GM12878 (cell line): ENCODE results near the gene SRD5A1. TPM values are rescaled to one million over a fixed set of nuclear protein-coding genes. Genes with fewer than 3 reads are reported as not detected.

Experiments used
- ATAC-seq: fragments of 200-7000 bp; cut with Tn5 transposase; 3 replicates; pipeline ENCODE4 v1.9.1; 2020; ENCODE audit warnings: mild to moderate bottlenecking, moderate library complexity
- BruUV-seq: library from RNA; stranded (reverse); fragments of 400-500 nt; replicated peaks from 2 replicates; lab custom pipeline; 2021; lab: Mats Ljungman, UMichigan
- CTCF ChIA-PET: fragments of 300-600 bp; sonication (Branson Sonifier 250); formaldehyde crosslinking; extraction: SDS; loops from one replicate; lab custom pipeline; 2021; ENCODE audit warnings: inconsistent platforms; lab: Yijun Ruan, JAX
- POLR2A ChIA-PET: fragments of 350-600 bp; formaldehyde crosslinking; extraction: SDS; loops from one replicate; lab custom pipeline; 2021; ENCODE audit warnings: inconsistent platforms; lab: Charles Lee
- RAD21 ChIA-PET: fragments of 300-600 bp; sonication (Branson Sonifier 250); formaldehyde crosslinking; loops from one replicate; lab custom pipeline; 2023; ENCODE audit warnings: antibody characterized with exemption; ENCODE audit not compliant: unreplicated experiment; lab: Charles Lee
- SMC1A ChIA-PET: fragments of 300-600 bp; sonication (Branson Sonifier 250); formaldehyde crosslinking; loops from one replicate; lab custom pipeline; 2023; ENCODE audit not compliant: unreplicated experiment, uncharacterized antibody; lab: Charles Lee
- DNase-seq: peaks from one replicate; pipeline ENCODE4 v3.0.0-alpha.2; 2011; ENCODE audit warnings: low read depth, low spot score
- FAIRE-seq: peaks from 3 replicates; lab custom pipeline; 2011; peaks lifted over from hg19 to GRCh38; lab: Jason Lieb, UNC
- H2AFZ ChIP-seq: 2 replicates; pipeline ENCODE4 v1.6.0; 2011; ENCODE audit warnings: low read depth, low read length, control low read depth; ENCODE audit not compliant: control insufficient read depth
- H3K27ac ChIP-seq: 2 replicates; pipeline ENCODE4 v1.5.1; 2011; ENCODE audit warnings: control low read depth; ENCODE audit not compliant: control insufficient read depth, insufficient read depth
- H3K27me3 ChIP-seq, 2 experiments: replicated peaks in 1 of 2; 2 replicates each; pipeline versions ENCODE4 v1.6.0 to v1.6.1; 2011; ENCODE audit warnings: low read length in 1 of 2; ENCODE audit not compliant: control insufficient read depth in 2 of 2, insufficient read depth in 2 of 2
- H3K36me3 ChIP-seq, 2 experiments: 2 replicates each; pipeline ENCODE4 v1.5.1; 2011; ENCODE audit warnings: low read length in 1 of 2; ENCODE audit not compliant: control insufficient read depth in 2 of 2, insufficient read depth in 2 of 2
- H3K4me1 ChIP-seq: 2 replicates; pipeline ENCODE4 v1.6.1; 2011; ENCODE audit warnings: mild to moderate bottlenecking, low read length, moderate library complexity, mixed read lengths; ENCODE audit not compliant: control insufficient read depth, insufficient read depth
- H3K4me2 ChIP-seq: 2 replicates; pipeline ENCODE4 v1.6.0; 2011; ENCODE audit warnings: control low read depth; ENCODE audit not compliant: control insufficient read depth, insufficient read depth
- H3K4me3 ChIP-seq: fragments of 200-600 bp; sonication (generic); 2 replicates; pipeline ENCODE4 v1.5.1; 2016
- H3K79me2 ChIP-seq: 2 replicates; pipeline ENCODE4 v1.6.0; 2011; ENCODE audit warnings: low read length; ENCODE audit not compliant: control insufficient read depth, insufficient read depth
- H3K9ac ChIP-seq: 2 replicates; pipeline ENCODE4 v1.8.0; 2011; ENCODE audit warnings: low read length, control low read depth, mixed read lengths; ENCODE audit not compliant: control insufficient read depth, insufficient read depth
- H3K9me3 ChIP-seq: replicated peaks from 3 replicates; pipeline ENCODE4 v1.5.1; 2011; ENCODE audit warnings: mild to moderate bottlenecking, low read length; ENCODE audit not compliant: control insufficient read depth, insufficient read depth
- H4K20me1 ChIP-seq: 2 replicates; pipeline ENCODE4 v1.6.0; 2011; ENCODE audit not compliant: control insufficient read depth, insufficient read depth
- BCLAF1 ChIP-seq: fragments of 450-650 bp; IDR thresholded peaks from 2 replicates; pipeline ENCODE4 v1.6.1; 2017; ENCODE audit warnings: antibody characterized with exemption, mild to moderate bottlenecking, moderate library complexity
- BHLHE40 ChIP-seq, 2 experiments: fragments of 450-650 bp in 1 of 2; IDR thresholded peaks; 2 replicates each; pipeline ENCODE4 v1.6.1; 2011 to 2017; ENCODE audit warnings: low read depth in 2 of 2, borderline replicate concordance in 1 of 2, improper control_type of control experiment in 1 of 2, low read length in 1 of 2, mild to moderate bottlenecking in 1 of 2
- BMI1 ChIP-seq: fragments of 450-650 bp; IDR thresholded peaks from 2 replicates; pipeline ENCODE4 v1.6.1; 2016; ENCODE audit warnings: mild to moderate bottlenecking, moderate library complexity, borderline replicate concordance
- ETV6 ChIP-seq, 2 experiments: fragments of 450-650 bp in 1 of 2; IDR thresholded peaks in 1 of 2; conservative IDR thresholded peaks in 1 of 2; 2 replicates each; pipeline ENCODE4 v1.6.1; 2014; ENCODE audit warnings: antibody characterized with exemption in 1 of 2, borderline replicate concordance in 1 of 2, low read depth in 1 of 2, mild to moderate bottlenecking in 1 of 2, moderate library complexity in 1 of 2
- HCFC1 ChIP-seq: fragments of 150-350 bp; IDR thresholded peaks from 2 replicates; pipeline ENCODE4 v1.6.1; 2014; ENCODE audit warnings: low read length
- HDGF ChIP-seq: fragments of 450-650 bp; IDR thresholded peaks from 2 replicates; pipeline ENCODE4 v1.6.1; 2016; ENCODE audit warnings: antibody characterized with exemption
- IRF4 ChIP-seq: IDR thresholded peaks from 2 replicates; pipeline ENCODE4 v1.6.1; 2011; ENCODE audit warnings: low read depth, low read length
- PKNOX1 ChIP-seq: fragments of 450-650 bp; IDR thresholded peaks from 2 replicates; pipeline ENCODE4 v1.6.1; 2016; ENCODE audit warnings: mild to moderate bottlenecking
- POLR2AphosphoS2 ChIP-seq: IDR thresholded peaks from 2 replicates; pipeline ENCODE4 v1.6.1; 2011; ENCODE audit warnings: low read depth, mild to moderate bottlenecking, low read length, improper control_type of control experiment, moderate library complexity
- SMAD5 ChIP-seq: IDR thresholded peaks from 2 replicates; pipeline ENCODE4 v1.6.1; 2016; ENCODE audit warnings: antibody characterized with exemption, low read depth
- STAT1 ChIP-seq: fragments of 450-650 bp; conservative IDR thresholded peaks from 2 replicates; pipeline ENCODE4 v1.6.1; 2014; ENCODE audit warnings: antibody characterized with exemption, mild to moderate bottlenecking
- SUPT20H ChIP-seq: IDR thresholded peaks from 2 replicates; pipeline ENCODE4 v1.6.1; 2011; ENCODE audit warnings: low read depth, mild to moderate bottlenecking, low read length, moderate library complexity, borderline replicate concordance; ENCODE audit not compliant: control insufficient read depth
- YBX1 ChIP-seq: fragments of 450-650 bp; IDR thresholded peaks from 2 replicates; pipeline ENCODE4 v1.6.1; 2016; ENCODE audit warnings: antibody characterized with exemption
- ZNF207 ChIP-seq: fragments of 450-650 bp; IDR thresholded peaks from 2 replicates; pipeline ENCODE4 v1.6.1; 2014; ENCODE audit warnings: antibody characterized with exemption, mild to moderate bottlenecking, borderline replicate concordance
- ZNF217 ChIP-seq: fragments of 450-650 bp; IDR thresholded peaks from 2 replicates; pipeline ENCODE4 v1.6.1; 2017; ENCODE audit warnings: antibody characterized with exemption, mild to moderate bottlenecking
- WGBS: methylation state at CpG from one replicate; pipeline ENCODE4 v1.1.6; 2016; ENCODE audit warnings: low lambda C conversion rate; ENCODE audit not compliant: insufficient replicate concordance, insufficient coverage; ENCODE audit errors: missing lambda C conversion rate; 5-methylcytosine and 5-hydroxymethylcytosine counted together
- in situ Hi-C: fragments of 300-500 bp; cut with MboI; formaldehyde crosslinking; loops from 9 replicates; pipeline ENCODE4 v1.14.3; 2018; ENCODE audit warnings: mixed read lengths
- intact Hi-C: fragments of 100-400 bp; cut with micrococcal nuclease; formaldehyde crosslinking; loops from one replicate; pipeline ENCODE4 v1.14.2; 2022; ENCODE audit not compliant: unreplicated experiment
- polyA plus RNA-seq, 11 experiments: library from polyadenylated mRNA; depleted of rRNA in 4 of 11; unstranded in 6 of 11; stranded (reverse) in 5 of 11; fragments of >200 nt; fragmentation: Nextera tagmentation in 4 of 11; fragmentation: Illumina TruSeq in 1 of 11; extraction: Ambion mirVana in 4 of 11; extraction: Trizol in 1 of 11; gene quantifications; 1 replicate in 1 of 11; 2 replicates in 10 of 11; pipeline versions ENCODE4 v1.2.1 to v1.2.3, GENCODE V29; 2011 to 2016; ENCODE audit warnings: inconsistent platforms in 2 of 11, missing spikeins in 2 of 11, low read depth in 1 of 11
- total RNA-seq, 4 experiments: library from RNA; depleted of rRNA in 3 of 4; stranded (reverse); fragments of >200 nt in 3 of 4; fragmentation: Illumina TruSeq in 1 of 4; extraction: Trizol in 1 of 4; gene quantifications; 2 replicates each; pipeline versions ENCODE4 v1.2.1 to v1.2.3, GENCODE V29; 2013 to 2021
- TF ChIP-seq, protein P1 (sequence below): fragments of 450-650 bp; formaldehyde crosslinking; IDR thresholded peaks from 2 replicates; pipeline ENCODE4 v1.5.0; 2022; ENCODE audit warnings: mild to moderate bottlenecking, missing genetic modification characterization

SRD5A1 gene
- total and polyA plus RNA-seq, 10 of the 15 experiments (the other 5 are each of a cell fraction or from before 2014, with no cell fraction given) = 0.76 to 20.1 (median 12.3) TPM

DNA sequence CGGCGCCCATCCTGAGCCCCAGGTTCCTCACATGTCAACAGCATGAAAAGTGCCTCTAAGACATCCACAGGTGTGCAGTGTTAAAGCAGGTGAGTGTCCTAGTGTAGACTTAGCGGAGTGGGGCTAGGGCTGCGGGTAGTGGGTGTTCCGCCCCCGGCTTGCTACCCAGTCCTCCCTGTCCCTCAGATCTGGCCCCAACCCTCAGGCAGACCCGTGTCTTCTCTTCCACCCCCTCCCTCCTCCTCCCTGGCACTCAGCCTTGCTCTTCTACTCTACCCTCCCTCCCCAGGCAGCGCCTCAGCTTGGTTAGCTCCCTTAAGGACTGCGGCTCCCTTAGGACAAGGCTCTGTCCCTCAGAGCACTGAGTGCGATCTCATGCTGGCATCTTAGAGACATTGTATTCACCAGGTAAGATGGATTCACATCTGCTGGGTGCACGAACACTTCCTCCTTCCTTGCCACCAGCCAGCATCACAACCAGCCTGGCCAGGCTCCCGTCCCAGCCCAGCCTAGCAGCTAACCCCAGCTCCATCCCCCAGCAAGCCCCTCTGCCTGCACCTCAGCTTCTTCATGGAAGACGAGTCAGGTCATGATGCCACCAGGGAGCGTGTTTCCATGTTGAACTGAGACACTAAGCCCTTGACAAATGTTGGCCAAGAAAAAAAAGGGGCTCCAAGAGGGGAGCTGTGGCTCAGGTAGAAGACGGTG lies 47.1 kb upstream of the SRD5A1 start:
- no peaks in the 10 kb centered on the region for H3K4me1 ChIP-seq
- FAIRE-seq = no peak
- ChIA-PET RAD21 (interaction anchor here (1.1 kb wide), 1 partner anchor 159 kb away, joined by 3 read pairs; no protein-coding TSS in a partner anchor), POLR2A (interaction anchor here (0.7 kb wide), 1 partner anchor 362 kb away, joined by 3 read pairs; no protein-coding TSS in a partner anchor), SMC1A (interaction anchor here (0.7 to 1.1 kb wide), 2 partner anchors 137 to 479 kb away, joined by 3 read pairs; partner anchors contain the start of gene UBE2QL1), CTCF (interaction anchor here (0.8 to 1.4 kb wide), 2 partner anchors 9 to 159 kb away, joined by 3 to 5 read pairs; no protein-coding TSS in a partner anchor)
- no TSS peak for BruUV-seq
- H3K36me3 ChIP-seq = no peaks in the 10 kb centered on the region
- no peak overlapping the region for H2AFZ ChIP-seq
- intact Hi-C loops = loop anchor here (10.0 kb wide), 1 partner anchor 249 kb away; no protein-coding TSS in a partner anchor
- no peak overlapping the region for H3K4me2 ChIP-seq
- H3K79me2 ChIP-seq = no peaks in the 10 kb centered on the region
- no peak overlapping the region for H3K9ac ChIP-seq
- no peaks in the 10 kb centered on the region for H3K9me3 ChIP-seq
- H4K20me1 ChIP-seq = no peaks in the 10 kb centered on the region
- WGBS = 68% methylated on average over 14 of the region's 15 CpGs
- DNase-seq = no peak
- H3K27me3 ChIP-seq = peaks cover under 1 to 4% of the 10 kb centered on the region in 2 experiments; a peak in 2 of 4 replicates
- in situ Hi-C loops = loop anchor here (25.0 kb wide), 1 partner anchor 1099 kb away; no protein-coding TSS in a partner anchor
- ATAC-seq = no peak
- no peak overlapping the region for H3K4me3 ChIP-seq
- H3K27ac ChIP-seq = no peak overlapping the region
- no peak for TF ChIP-seq HDGF
- TF ChIP-seq YBX1 = no peak
- no peak for TF ChIP-seq BCLAF1
- no peak for TF ChIP-seq SMAD5
- TF ChIP-seq STAT1 = no peak
- no peak for TF ChIP-seq BMI1
- TF ChIP-seq HCFC1 = no peak
- TF ChIP-seq, protein P1, sequence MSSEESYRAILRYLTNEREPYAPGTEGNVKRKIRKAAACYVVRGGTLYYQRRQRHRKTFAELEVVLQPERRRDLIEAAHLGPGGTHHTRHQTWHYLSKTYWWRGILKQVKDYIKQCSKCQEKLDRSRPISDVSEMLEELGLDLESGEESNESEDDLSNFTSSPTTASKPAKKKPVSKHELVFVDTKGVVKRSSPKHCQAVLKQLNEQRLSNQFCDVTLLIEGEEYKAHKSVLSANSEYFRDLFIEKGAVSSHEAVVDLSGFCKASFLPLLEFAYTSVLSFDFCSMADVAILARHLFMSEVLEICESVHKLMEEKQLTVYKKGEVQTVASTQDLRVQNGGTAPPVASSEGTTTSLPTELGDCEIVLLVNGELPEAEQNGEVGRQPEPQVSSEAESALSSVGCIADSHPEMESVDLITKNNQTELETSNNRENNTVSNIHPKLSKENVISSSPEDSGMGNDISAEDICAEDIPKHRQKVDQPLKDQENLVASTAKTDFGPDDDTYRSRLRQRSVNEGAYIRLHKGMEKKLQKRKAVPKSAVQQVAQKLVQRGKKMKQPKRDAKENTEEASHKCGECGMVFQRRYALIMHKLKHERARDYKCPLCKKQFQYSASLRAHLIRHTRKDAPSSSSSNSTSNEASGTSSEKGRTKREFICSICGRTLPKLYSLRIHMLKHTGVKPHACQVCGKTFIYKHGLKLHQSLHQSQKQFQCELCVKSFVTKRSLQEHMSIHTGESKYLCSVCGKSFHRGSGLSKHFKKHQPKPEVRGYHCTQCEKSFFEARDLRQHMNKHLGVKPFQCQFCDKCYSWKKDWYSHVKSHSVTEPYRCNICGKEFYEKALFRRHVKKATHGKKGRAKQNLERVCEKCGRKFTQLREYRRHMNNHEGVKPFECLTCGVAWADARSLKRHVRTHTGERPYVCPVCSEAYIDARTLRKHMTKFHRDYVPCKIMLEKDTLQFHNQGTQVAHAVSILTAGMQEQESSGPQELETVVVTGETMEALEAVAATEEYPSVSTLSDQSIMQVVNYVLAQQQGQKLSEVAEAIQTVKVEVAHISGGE = no peak
- TF ChIP-seq ETV6 (conservative IDR thresholded peaks at IDR 0.05 in 1 of 2, IDR thresholded peaks at IDR 0.05 in 1 of 2; ENCODE audit: borderline replicate concordance in 1 of 2, low read depth in 1 of 2) = no peak
- no peak for TF ChIP-seq SUPT20H
- no peak for TF ChIP-seq ZNF207
- TF ChIP-seq PKNOX1 = no peak
- TF ChIP-seq ZNF217 = no peak
- TF ChIP-seq IRF4 = no peak
- no peak for TF ChIP-seq POLR2AphosphoS2
- TF ChIP-seq BHLHE40 (IDR thresholded peaks at IDR 0.05; ENCODE audit: borderline replicate concordance in 1 of 2, low read depth in 2 of 2, low read length in 1 of 2) = no peak
